A673 (cell line): ENCODE results near the gene SDK1.

Experiments
- EZH2 ChIP-seq: fragments of 200-600 bp; sonication (generic); IDR thresholded peaks from 2 replicates; pipeline ENCODE4 v1.6.1; 2017; ENCODE audit warnings: borderline replicate concordance, low read depth, mild to moderate bottlenecking, mixed read lengths, antibody characterized with exemption, low read length; ENCODE audit not compliant: poor library complexity, severe bottlenecking
- TF ChIP-seq, protein P1 (sequence below): fragments of 300-800, 200-600 bp; sonication (generic); conservative IDR thresholded peaks from 2 replicates; pipeline ENCODE4 v1.5.1; 2017; ENCODE audit warnings: low read depth, mild to moderate bottlenecking, antibody characterized with exemption, low read length, moderate library complexity, mixed read lengths

DNA sequence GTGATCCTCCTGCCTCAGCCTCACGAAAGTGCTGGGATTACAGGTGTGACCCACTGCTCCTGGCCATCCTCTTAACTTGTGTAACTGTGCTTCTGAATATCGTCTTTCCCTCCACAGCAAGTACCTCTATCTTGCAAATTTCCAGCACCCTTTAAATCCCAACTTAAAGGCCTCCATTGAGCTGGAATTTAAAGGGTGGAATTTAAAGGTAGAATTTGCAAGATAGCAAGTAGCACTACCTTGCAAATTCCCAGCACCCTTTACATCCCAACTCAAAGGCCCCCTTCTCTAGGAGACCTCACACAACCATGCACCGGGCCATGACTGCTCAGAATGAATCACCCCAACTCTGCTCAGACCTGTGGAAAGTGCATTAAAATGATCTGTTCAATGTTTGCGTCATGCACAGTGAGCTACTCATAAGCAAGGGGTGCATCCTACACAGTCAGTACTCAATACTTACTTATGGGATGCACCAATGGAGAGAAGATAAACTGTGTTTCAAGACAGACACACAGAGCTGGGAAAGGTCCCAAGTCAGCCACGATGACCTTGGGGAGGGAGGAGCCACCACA is 17.8 kb upstream of the SDK1 start:
- TF ChIP-seq EZH2 = no peak
- TF ChIP-seq, protein P1, sequence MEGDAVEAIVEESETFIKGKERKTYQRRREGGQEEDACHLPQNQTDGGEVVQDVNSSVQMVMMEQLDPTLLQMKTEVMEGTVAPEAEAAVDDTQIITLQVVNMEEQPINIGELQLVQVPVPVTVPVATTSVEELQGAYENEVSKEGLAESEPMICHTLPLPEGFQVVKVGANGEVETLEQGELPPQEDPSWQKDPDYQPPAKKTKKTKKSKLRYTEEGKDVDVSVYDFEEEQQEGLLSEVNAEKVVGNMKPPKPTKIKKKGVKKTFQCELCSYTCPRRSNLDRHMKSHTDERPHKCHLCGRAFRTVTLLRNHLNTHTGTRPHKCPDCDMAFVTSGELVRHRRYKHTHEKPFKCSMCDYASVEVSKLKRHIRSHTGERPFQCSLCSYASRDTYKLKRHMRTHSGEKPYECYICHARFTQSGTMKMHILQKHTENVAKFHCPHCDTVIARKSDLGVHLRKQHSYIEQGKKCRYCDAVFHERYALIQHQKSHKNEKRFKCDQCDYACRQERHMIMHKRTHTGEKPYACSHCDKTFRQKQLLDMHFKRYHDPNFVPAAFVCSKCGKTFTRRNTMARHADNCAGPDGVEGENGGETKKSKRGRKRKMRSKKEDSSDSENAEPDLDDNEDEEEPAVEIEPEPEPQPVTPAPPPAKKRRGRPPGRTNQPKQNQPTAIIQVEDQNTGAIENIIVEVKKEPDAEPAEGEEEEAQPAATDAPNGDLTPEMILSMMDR = no peak
